Glomerular visceral epithelial cell (primary cell): ENCODE data around the gene DPM3.

Source experiments
- DNase-seq: peaks from one replicate; pipeline ENCODE4 v3.0.0-alpha.2; 2016; ENCODE audit errors: extremely low spot score

Gene DPM3

GRCh38 chr1:155093911-155094621, 46.3 kb downstream of the DPM3 start:
- DNase-seq, result peak; percentile 39

GRCh38 chr1:155092641-155093040, 47.7 kb downstream of the DPM3 start:
- no peak for DNase-seq

GRCh38 chr1:155092131-155092530, 48.2 kb downstream of the DPM3 start:
- no peak for DNase-seq

- peak; percentile 73 for DNase-seq
These were observed 49.0 kb downstream of the DPM3 start for GRCh38 chr1:155091071-155092051.
